Hepatocyte (in vitro differentiated cells): ENCODE measurements around the gene FBXL13.

Source experiments
- CTCF ChIP-seq: fragments of 200-600 bp; sonication (generic); IDR thresholded peaks from 2 replicates; pipeline ENCODE4 v1.5.1; 2016; ENCODE audit warnings: antibody characterized with exemption, mild to moderate bottlenecking; ENCODE audit not compliant: poor library complexity
- EZH2 ChIP-seq: fragments of 200-600 bp; sonication (generic); IDR thresholded peaks from 2 replicates; pipeline ENCODE4 v1.6.1; 2016; ENCODE audit warnings: antibody characterized with exemption, mild to moderate bottlenecking, borderline replicate concordance
- EZH2phosphoT487 ChIP-seq: fragments of 200-600 bp; sonication (generic); IDR thresholded peaks from one replicate; pipeline ENCODE4 v1.6.1; 2018; ENCODE audit warnings: antibody characterized with exemption, mild to moderate bottlenecking, low read depth, moderate library complexity; ENCODE audit not compliant: unreplicated experiment, severe bottlenecking

- no peak for TF ChIP-seq CTCF
- TF ChIP-seq EZH2phosphoT487: no peak
- TF ChIP-seq EZH2: no peak
These were observed 62.9 kb downstream of the FBXL13 start for GRCh38 chr7:103011650-103012049.
